ENCODE data around the gene GUCY1B1. TPM values are rescaled to one million over a fixed set of nuclear protein-coding genes. Genes with fewer than 3 reads are reported as not detected.

The GUCY1B1 gene
- total RNA-seq, result 1 to 10 TPM; 4.3 to 8.1 (median 5.5) TPM

- in situ Hi-C loops (cut with MboI; ENCODE audit: low sequenced_read_pairs in 4 of 4) (no loop called here), intact Hi-C loops (cut with DNase I; ENCODE audit: low total_unique reads) (no loop called here)
- Histone ChIP-seq H3K36me3 (no peaks in the 10 kb centered on the region), H3K9me3 (no peaks in the 10 kb centered on the region), H3K27ac (peak within 1 kb of the TSS; percentile 79 to 80 (median 80)), H3K27me3 (peaks cover 0 to 17% (median 6%) of the 10 kb centered on the region in 3 donors), H3K4me1 (peaks cover 0 to 4% of the 10 kb centered on the region in 2 donors), H3K4me3 (peak within 1 kb of the TSS; percentile 67 to 78 (median 68))
- ATAC-seq, result peak; percentile 89 to 91
- TF ChIP-seq POLR2A (IDR thresholded peaks at IDR 0.05) (peak; percentile 20 to 37), CTCF (IDR thresholded peaks at IDR 0.05 in 4 of 5, conservative IDR thresholded peaks at IDR 0.05 in 1 of 5) (peak in 3 of 5 experiments; percentile 16 to 45 (median 26))
- DNase-seq, result peak; percentile 73 to 80
Observed at GRCh38 chr4:155758481-155759371, at the start of gene GUCY1B1. TSS of gene GUCY1B1 (plus strand) at chr4:155759021. CDS start at chr4:155759141, 120 bp downstream.

DNA sequence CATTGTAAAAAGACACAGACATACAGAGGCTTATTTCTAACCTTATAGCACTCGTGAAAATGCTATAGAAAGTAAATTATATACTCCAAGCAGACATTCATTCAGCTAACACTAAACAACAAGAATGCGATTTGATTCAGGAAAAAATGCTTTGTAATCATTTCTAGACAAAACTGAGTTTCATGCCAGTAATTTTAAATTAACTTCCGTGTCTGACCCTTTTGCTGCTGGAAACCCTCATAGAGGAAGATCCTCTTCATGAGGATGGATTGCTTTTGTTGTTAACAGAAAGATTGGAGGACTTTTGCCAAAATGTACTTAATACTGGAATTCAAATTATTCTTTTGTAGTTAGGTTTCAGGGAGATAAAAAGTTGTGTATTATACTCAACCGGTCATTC lies 48.9 kb upstream of the GUCY1B1 start:
- TF ChIP-seq POLR2A (IDR thresholded peaks at IDR 0.05) (no peak), CTCF (IDR thresholded peaks at IDR 0.05 in 4 of 5, conservative IDR thresholded peaks at IDR 0.05 in 1 of 5) (no peak)
- intact Hi-C loops (cut with DNase I; ENCODE audit: low total_unique reads) (no loop called here), in situ Hi-C loops (cut with MboI; ENCODE audit: low sequenced_read_pairs in 4 of 4) (no loop called here)
- H3K9me3 ChIP-seq, result no peaks in the 10 kb centered on the region
- no peak overlapping the region for H3K4me3 ChIP-seq
- DNase-seq (no peak), ATAC-seq (no peak)
- H3K36me3 ChIP-seq, result no peaks in the 10 kb centered on the region
- H3K27me3 ChIP-seq, result no peaks in the 10 kb centered on the region
- H3K4me1 ChIP-seq, result no peaks in the 10 kb centered on the region
- no peak overlapping the region for H3K27ac ChIP-seq

- TF ChIP-seq POLR2A (IDR thresholded peaks at IDR 0.05), result no peak
- no peak for TF ChIP-seq CTCF (IDR thresholded peaks at IDR 0.05 in 4 of 5, conservative IDR thresholded peaks at IDR 0.05 in 1 of 5)
- in situ Hi-C loops (cut with MboI; ENCODE audit: low sequenced_read_pairs in 4 of 4) (no loop called here), intact Hi-C loops (cut with DNase I; ENCODE audit: low total_unique reads) (no loop called here)
- Histone ChIP-seq H3K27ac (no peak overlapping the region), H3K27me3 (no peaks in the 10 kb centered on the region), H3K4me3 (no peak overlapping the region), H3K4me1 (no peaks in the 10 kb centered on the region), H3K36me3 (no peaks in the 10 kb centered on the region), H3K9me3 (no peaks in the 10 kb centered on the region)
- no peak for DNase-seq
- no peak for ATAC-seq
Observed at GRCh38 chr4:155711556-155711955, 47.3 kb upstream of the GUCY1B1 start.

DNA sequence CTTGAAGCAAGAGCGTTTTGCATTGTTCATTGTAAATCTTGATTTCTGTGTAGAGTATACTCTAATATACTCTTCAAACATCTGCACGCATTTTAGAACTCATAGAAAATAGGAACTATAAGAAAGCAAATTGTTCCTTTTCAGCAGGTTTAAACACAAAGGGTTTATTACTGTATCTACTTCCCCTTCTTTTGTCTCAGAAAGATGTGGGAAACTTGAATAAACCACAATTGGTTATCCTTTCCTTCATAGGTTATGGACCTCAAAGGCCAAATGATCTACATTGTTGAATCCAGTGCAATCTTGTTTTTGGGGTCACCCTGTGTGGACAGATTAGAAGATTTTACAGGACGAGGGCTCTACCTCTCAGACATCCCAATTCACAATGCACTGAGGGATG lies 46.0 kb upstream of the GUCY1B1 start:
- in situ Hi-C loops (cut with MboI; ENCODE audit: low sequenced_read_pairs in 4 of 4), result no loop called here
- Histone ChIP-seq H3K27me3 (no peaks in the 10 kb centered on the region), H3K4me3 (no peak overlapping the region), H3K36me3 (no peaks in the 10 kb centered on the region), H3K9me3 (no peaks in the 10 kb centered on the region), H3K27ac (no peak overlapping the region), H3K4me1 (no peaks in the 10 kb centered on the region)
- no peak for ATAC-seq
- intact Hi-C loops (cut with DNase I; ENCODE audit: low total_unique reads), result no loop called here
- no peak for DNase-seq
- TF ChIP-seq CTCF (IDR thresholded peaks at IDR 0.05 in 4 of 5, conservative IDR thresholded peaks at IDR 0.05 in 1 of 5), result no peak
- TF ChIP-seq POLR2A (IDR thresholded peaks at IDR 0.05), result no peak

Data from gastrocnemius medialis (tissue), 4 donors.